ENCODE data around the gene PITPNB. TPM values are rescaled to one million over a fixed set of nuclear protein-coding genes. Genes with fewer than 3 reads are reported as not detected.

Gene PITPNB
- total RNA-seq, 4 donors from 2014 or later, result 24.7 to 29.7 (median 28.2) TPM

GRCh38 chr22:27816552-27816951, 102.5 kb downstream of the PITPNB start:
- Histone ChIP-seq H3K27me3 (no peaks in the 10 kb centered on the region), H3K4me3 (no peak overlapping the region), H3K27ac (no peak overlapping the region), H3K9me3 (no peaks in the 10 kb centered on the region), H3K4me1 (no peaks in the 10 kb centered on the region), H3K36me3 (no peaks in the 10 kb centered on the region)
- DNase-seq, result no peak
- TF ChIP-seq CTCF (IDR thresholded peaks at IDR 0.05) (no peak), POLR2A (IDR thresholded peaks at IDR 0.05) (no peak)

- no peaks in the 10 kb centered on the region for H3K36me3 ChIP-seq
- H3K4me3 ChIP-seq, result no peak overlapping the region
- H3K27me3 ChIP-seq, result no peaks in the 10 kb centered on the region
- H3K4me1 ChIP-seq, result no peaks in the 10 kb centered on the region
- H3K27ac ChIP-seq, result no peak overlapping the region
- no peaks in the 10 kb centered on the region for H3K9me3 ChIP-seq
- DNase-seq, result no peak
- TF ChIP-seq POLR2A (IDR thresholded peaks at IDR 0.05) (no peak), CTCF (IDR thresholded peaks at IDR 0.05) (no peak)
Measured at GRCh38 chr22:27815826-27816530, 103.1 kb downstream of the PITPNB start.

GRCh38 chr22:27814993-27815392, 104.1 kb downstream of the PITPNB start:
- H3K9me3 ChIP-seq, result no peaks in the 10 kb centered on the region
- H3K36me3 ChIP-seq, result no peaks in the 10 kb centered on the region
- no peak overlapping the region for H3K4me3 ChIP-seq
- TF ChIP-seq POLR2A (IDR thresholded peaks at IDR 0.05), result no peak
- no peak for TF ChIP-seq CTCF (IDR thresholded peaks at IDR 0.05)
- no peak for DNase-seq
- no peak overlapping the region for H3K27ac ChIP-seq
- no peaks in the 10 kb centered on the region for H3K4me1 ChIP-seq
- H3K27me3 ChIP-seq, result no peaks in the 10 kb centered on the region

GRCh38 chr22:27811778-27812177, 107.3 kb downstream of the PITPNB start:
- H3K36me3 ChIP-seq, result no peaks in the 10 kb centered on the region
- no peaks in the 10 kb centered on the region for H3K9me3 ChIP-seq
- no peaks in the 10 kb centered on the region for H3K27me3 ChIP-seq
- DNase-seq, result no peak
- H3K27ac ChIP-seq, result no peak overlapping the region
- no peak overlapping the region for H3K4me3 ChIP-seq
- TF ChIP-seq POLR2A (IDR thresholded peaks at IDR 0.05) (no peak), CTCF (IDR thresholded peaks at IDR 0.05) (no peak)
- no peaks in the 10 kb centered on the region for H3K4me1 ChIP-seq

- Histone ChIP-seq H3K4me1 (no peaks in the 10 kb centered on the region), H3K9me3 (no peaks in the 10 kb centered on the region), H3K36me3 (no peaks in the 10 kb centered on the region), H3K27me3 (no peaks in the 10 kb centered on the region), H3K4me3 (no peak overlapping the region), H3K27ac (peak overlapping the region in 2 of 4 donors; percentile 35 to 55)
- peak in 1 of 3 donors; percentile 63 for DNase-seq
- TF ChIP-seq CTCF (IDR thresholded peaks at IDR 0.05) (no peak), POLR2A (IDR thresholded peaks at IDR 0.05) (no peak)
Measured at GRCh38 chr22:27810609-27811151, 108.4 kb downstream of the PITPNB start.

Measured in Peyer's patch (tissue), 4 donors.